Spleen (tissue), 7 donors: ENCODE results near the gene WFDC1.

Experiments
- CTCF ChIP-seq, 11 experiments: fragments of 200-600 bp in 7 of 11; fragments of 450-650 bp in 4 of 11; sonication (generic) in 4 of 11; IDR thresholded peaks in 8 of 11; conservative IDR thresholded peaks in 3 of 11; 1 replicate in 7 of 11; 2 replicates in 4 of 11; pipeline versions ENCODE4 v1.4.0 to v1.8.0; 2016 to 2021; ENCODE audit warnings: antibody characterized with exemption in 11 of 11, inconsistent platforms in 4 of 11, mild to moderate bottlenecking in 1 of 11
- POLR2AphosphoS5 ChIP-seq, 3 donors: sonication (generic); formaldehyde crosslinking; IDR thresholded peaks; one replicate each; pipeline ENCODE4 v1.5.1; 2017; ENCODE audit warnings: antibody characterized with exemption in 3 of 3
- donor health status: DM: no; HTN: no; CAD: no; lungs with moderate emphysema.
- donor health status: DM: no; HTN: no; CAD: no.
- donor health status: DM: no; HTN: no; CAD: no.

GRCh38 chr16:84308120-84308519 lies 13.4 kb downstream of the WFDC1 start:
- TF ChIP-seq CTCF (IDR thresholded peaks at IDR 0.05 in 8 of 11, conservative IDR thresholded peaks at IDR 0.05 in 3 of 11) = peak in 10 of 11 experiments; percentile 12 to 66 (median 50)
- TF ChIP-seq POLR2AphosphoS5 (IDR thresholded peaks at IDR 0.05) = peak in 1 of 3 donors; percentile 31
